Eye (tissue), 1 donor: Measurements from ENCODE around the gene PDE7B.
"Not testable (repeated sequence)": the region's sequence is repeated elsewhere in the genome, so short reads cannot be mapped to it uniquely, and the experiment has no call there.

ENCODE experiments used
- DNase-seq: peaks from one replicate; pipeline ENCODE4 v3.0.0-alpha.2; 2015

PDE7B gene

GRCh38 chr6:136209496-136209895, 358.0 kb downstream of the PDE7B start:
- no peak for DNase-seq

GRCh38 chr6:136210398-136211165, 359.1 kb downstream of the PDE7B start:
- no peak for DNase-seq

- no peak for DNase-seq
These were observed 361.1 kb downstream of the PDE7B start for GRCh38 chr6:136212608-136213007.

- no peak for DNase-seq
These were observed 361.6 kb downstream of the PDE7B start for GRCh38 chr6:136213012-136213539.

- no peak for DNase-seq
These were observed 362.4 kb downstream of the PDE7B start for GRCh38 chr6:136213853-136214252.

- DNase-seq, result no peak
These were observed 365.3 kb downstream of the PDE7B start for GRCh38 chr6:136216503-136217401.

- DNase-seq, result not testable (repeated sequence)
These were observed 373.5 kb downstream of the PDE7B start for GRCh38 chr6:136224974-136225373.

GRCh38 chr6:136225496-136225895, 374.0 kb downstream of the PDE7B start:
- DNase-seq, result no peak

- DNase-seq, result peak; percentile 86
These were observed 374.6 kb downstream of the PDE7B start for GRCh38 chr6:136226027-136226673.

- DNase-seq, result no peak
These were observed 375.3 kb downstream of the PDE7B start for GRCh38 chr6:136226674-136227377.

- DNase-seq, result no peak
These were observed 377.3 kb downstream of the PDE7B start for GRCh38 chr6:136228814-136229213.

- no peak for DNase-seq
These were observed 378.8 kb downstream of the PDE7B start for GRCh38 chr6:136230219-136230853.

- DNase-seq, result no peak
These were observed 381.2 kb downstream of the PDE7B start for GRCh38 chr6:136232701-136233100.

- no peak for DNase-seq
These were observed 383.7 kb downstream of the PDE7B start for GRCh38 chr6:136235233-136235564.

- no peak for DNase-seq
These were observed 385.2 kb downstream of the PDE7B start for GRCh38 chr6:136236466-136237293.

GRCh38 chr6:136244061-136244616, 392.6 kb downstream of the PDE7B start:
- no peak for DNase-seq
